HAP-1 (cell line): Measurements from ENCODE around the gene C1QTNF7.

Experiments used
- DNase-seq, 2 experiments: peaks; one replicate each; pipeline ENCODE4 v3.0.0-alpha.2; 2016 to 2020; ENCODE audit warnings: low spot score in 2 of 2
- H3K27me3 ChIP-seq: fragments of 250-450 bp; sonication (Bioruptor Pico); 2 replicates; pipeline ENCODE4 v1.5.1; 2020; ENCODE audit warnings: low read depth, mild to moderate bottlenecking, moderate library complexity
- H3K36me3 ChIP-seq: fragments of 250-450 bp; sonication (Bioruptor Pico); replicated peaks from 2 replicates; pipeline ENCODE4 v1.5.1; 2020; ENCODE audit warnings: mild to moderate bottlenecking
- H3K4me1 ChIP-seq: fragments of 250-450 bp; sonication (Bioruptor Pico); 2 replicates; pipeline ENCODE4 v1.5.1; 2020; ENCODE audit warnings: mild to moderate bottlenecking
- H3K4me3 ChIP-seq: fragments of 250-450 bp; sonication (Bioruptor Pico); 2 replicates; pipeline ENCODE4 v1.5.1; 2020; ENCODE audit warnings: mild to moderate bottlenecking, moderate library complexity
- H3K9me3 ChIP-seq: fragments of 250-450 bp; sonication (Bioruptor Pico); 2 replicates; pipeline ENCODE4 v1.5.1; 2020; ENCODE audit warnings: mild to moderate bottlenecking, moderate library complexity
- in situ Hi-C: fragments of 300-500 bp; cut with MboI; formaldehyde crosslinking; loops from 3 replicates; pipeline ENCODE4 v1.14.3; 2020; ENCODE audit warnings: low sequenced_read_pairs, inconsistent platforms, mixed read lengths

Gene C1QTNF7

DNA sequence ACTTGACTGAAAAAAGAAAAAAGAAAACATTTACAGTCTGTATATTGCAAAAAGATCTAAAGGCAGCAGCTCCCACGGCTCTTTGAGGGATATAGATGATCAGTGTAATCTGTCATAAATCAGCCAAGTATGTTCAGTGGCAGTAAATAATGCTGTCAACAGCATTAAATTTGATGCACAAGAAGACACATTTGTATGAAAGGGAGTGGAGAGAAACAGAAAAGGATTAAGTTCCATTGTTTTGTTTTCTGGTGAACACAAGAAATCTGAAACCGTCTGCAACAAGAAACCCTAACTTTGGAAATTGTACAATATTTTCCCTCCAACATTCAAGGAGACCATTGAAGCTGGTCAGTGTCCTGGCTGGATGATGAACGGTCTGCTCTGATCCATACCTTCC is 27.6 kb upstream of the C1QTNF7 start:
- DNase-seq, result peak in 1 of 2 experiments; percentile 34
- Histone ChIP-seq H3K27me3 (peaks cover 2% of the 10 kb centered on the region; the same call in 1 of the 2 replicates), H3K9me3 (no peaks in the 10 kb centered on the region), H3K4me1 (peaks cover 7% of the 10 kb centered on the region; the same call in 1 of the 2 replicates), H3K4me3 (no peak overlapping the region), H3K36me3 (no peaks in the 10 kb centered on the region)
- in situ Hi-C loops, result no loop called here

DNA sequence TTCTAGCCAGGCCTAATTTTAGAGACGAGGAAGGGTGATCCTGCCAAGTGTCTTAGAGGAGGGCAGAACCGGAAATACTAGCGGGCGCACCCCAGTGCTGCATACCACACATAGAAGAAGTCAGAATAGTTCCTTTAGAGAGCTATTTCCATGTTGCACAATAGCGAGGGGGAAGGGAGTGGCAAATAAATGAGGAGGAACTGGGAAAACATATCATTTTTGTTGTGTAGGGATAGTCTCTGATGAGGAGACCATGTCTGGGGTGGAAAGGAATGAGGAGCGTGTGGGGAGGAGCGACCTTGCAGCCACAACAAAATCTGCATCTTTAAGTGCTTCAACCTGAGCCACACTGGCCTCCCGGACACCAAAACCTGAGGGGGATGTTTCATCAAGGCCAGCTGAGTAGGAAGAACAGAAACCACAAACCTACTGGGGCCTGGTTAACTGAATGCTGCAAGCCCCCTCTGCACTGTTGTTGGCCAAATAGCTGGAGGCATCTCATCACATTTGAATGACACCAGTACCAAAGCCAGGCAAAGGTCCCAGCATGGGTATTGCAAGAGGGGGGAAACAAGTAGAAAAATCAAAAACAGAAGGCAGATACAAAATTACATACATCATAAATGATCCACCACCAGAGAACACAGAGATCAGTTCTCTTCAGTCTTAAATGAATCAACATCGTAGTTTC is 26.7 kb upstream of the C1QTNF7 start:
- H3K9me3 ChIP-seq, result no peaks in the 10 kb centered on the region
- peaks cover 2% of the 10 kb centered on the region; the same call in 1 of the 2 replicates for H3K27me3 ChIP-seq
- in situ Hi-C loops, result no loop called here
- no peak overlapping the region for H3K4me3 ChIP-seq
- H3K4me1 ChIP-seq, result peaks cover 7% of the 10 kb centered on the region; the same call in 1 of the 2 replicates
- DNase-seq, result no peak
- H3K36me3 ChIP-seq, result no peaks in the 10 kb centered on the region

DNA sequence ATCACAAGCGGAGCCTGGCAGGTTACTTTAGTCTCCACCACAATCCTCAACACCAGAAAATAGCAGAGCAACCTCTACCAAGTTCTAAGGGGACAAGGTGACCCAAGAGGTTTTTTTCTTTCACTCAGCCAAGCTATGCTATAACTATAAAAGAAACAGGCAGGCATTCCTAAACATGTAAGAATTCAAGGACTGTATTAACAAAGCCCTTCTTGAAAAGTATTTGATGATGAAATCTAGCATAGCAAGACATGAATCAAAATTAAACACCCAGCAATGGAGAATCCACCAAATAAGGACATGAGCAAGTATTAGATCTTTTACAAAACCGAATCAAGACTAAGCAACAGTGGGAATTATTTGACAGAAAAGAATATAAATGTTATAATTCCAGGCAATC is 25.7 kb upstream of the C1QTNF7 start:
- no peaks in the 10 kb centered on the region for H3K36me3 ChIP-seq
- no peak for DNase-seq
- H3K9me3 ChIP-seq, result no peaks in the 10 kb centered on the region
- in situ Hi-C loops, result no loop called here
- peaks cover 7% of the 10 kb centered on the region; the same call in 1 of the 2 replicates for H3K4me1 ChIP-seq
- peaks cover 2% of the 10 kb centered on the region; the same call in 1 of the 2 replicates for H3K27me3 ChIP-seq
- no peak overlapping the region for H3K4me3 ChIP-seq

DNA sequence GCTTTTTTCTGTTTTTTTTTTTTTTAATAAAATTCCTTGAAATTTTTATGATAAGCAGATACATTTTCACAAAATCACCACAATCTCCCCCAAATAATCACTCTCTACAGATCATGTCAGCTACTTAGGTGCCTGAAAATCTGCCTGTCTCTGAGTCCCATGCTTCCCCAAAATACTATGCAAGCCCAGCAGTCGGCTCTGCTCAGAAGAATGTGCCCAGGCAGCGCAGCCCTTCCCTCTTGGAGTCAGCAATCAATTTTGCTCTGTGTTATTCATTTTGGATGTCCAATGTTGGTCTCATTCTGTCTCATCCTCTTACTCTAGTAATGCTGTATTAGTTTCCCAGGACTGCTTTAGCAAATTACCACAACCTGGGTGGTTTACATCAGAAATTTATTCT is 24.9 kb upstream of the C1QTNF7 start:
- H3K27me3 ChIP-seq, result peaks cover 2% of the 10 kb centered on the region; the same call in 1 of the 2 replicates
- H3K4me3 ChIP-seq, result no peak overlapping the region
- DNase-seq, result no peak
- no peaks in the 10 kb centered on the region for H3K36me3 ChIP-seq
- in situ Hi-C loops, result no loop called here
- peaks cover 7% of the 10 kb centered on the region; the same call in 1 of the 2 replicates for H3K4me1 ChIP-seq
- H3K9me3 ChIP-seq, result no peaks in the 10 kb centered on the region

DNA sequence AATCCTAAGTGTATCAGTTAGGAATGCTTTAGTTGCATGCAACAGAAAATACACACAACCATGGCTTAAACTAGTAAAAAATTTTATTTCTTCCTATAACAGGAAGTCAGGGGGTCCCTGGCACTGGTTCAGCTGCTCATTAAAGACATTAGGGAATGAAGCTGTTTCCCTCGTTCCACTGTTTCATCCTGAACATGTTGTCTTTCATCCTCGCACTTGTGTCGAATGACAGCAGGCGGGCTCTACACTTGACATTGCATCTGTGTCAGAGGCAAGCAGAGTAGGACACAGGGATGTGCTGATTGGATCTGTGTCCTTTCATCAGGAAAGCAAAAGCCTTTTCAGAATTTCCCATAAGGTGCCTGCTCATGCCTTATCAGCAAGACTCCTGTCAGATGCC is 22.8 kb upstream of the C1QTNF7 start:
- Histone ChIP-seq H3K36me3 (no peaks in the 10 kb centered on the region), H3K27me3 (peaks cover 2% of the 10 kb centered on the region; the same call in 1 of the 2 replicates), H3K4me1 (peaks cover 4% of the 10 kb centered on the region; the same call in 1 of the 2 replicates), H3K4me3 (no peak overlapping the region), H3K9me3 (no peaks in the 10 kb centered on the region)
- no peak for DNase-seq
- in situ Hi-C loops, result no loop called here

DNA sequence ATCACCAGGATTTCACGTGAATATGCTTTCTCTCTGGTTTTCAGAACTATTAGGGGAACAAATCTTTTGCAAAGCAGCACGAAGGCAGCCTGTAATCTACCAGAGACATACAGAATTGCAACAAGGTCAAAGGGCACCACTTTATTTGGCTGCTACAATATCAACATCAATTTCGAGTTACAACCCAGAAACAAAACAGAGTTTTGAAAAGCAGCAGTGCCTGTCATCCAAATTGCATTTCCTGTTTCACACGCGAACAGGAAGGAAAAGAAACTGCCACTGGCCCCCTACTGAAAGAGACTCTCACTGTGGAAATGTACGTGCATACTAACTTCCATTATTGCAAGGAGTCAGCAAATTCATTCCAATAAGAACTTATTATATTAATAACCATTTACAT is 17.1 kb upstream of the C1QTNF7 start:
- no peak for DNase-seq
- no peak overlapping the region for H3K4me3 ChIP-seq
- in situ Hi-C loops, result no loop called here
- H3K9me3 ChIP-seq, result no peaks in the 10 kb centered on the region
- H3K4me1 ChIP-seq, result no peaks in the 10 kb centered on the region
- no peaks in the 10 kb centered on the region for H3K27me3 ChIP-seq
- H3K36me3 ChIP-seq, result no peaks in the 10 kb centered on the region

DNA sequence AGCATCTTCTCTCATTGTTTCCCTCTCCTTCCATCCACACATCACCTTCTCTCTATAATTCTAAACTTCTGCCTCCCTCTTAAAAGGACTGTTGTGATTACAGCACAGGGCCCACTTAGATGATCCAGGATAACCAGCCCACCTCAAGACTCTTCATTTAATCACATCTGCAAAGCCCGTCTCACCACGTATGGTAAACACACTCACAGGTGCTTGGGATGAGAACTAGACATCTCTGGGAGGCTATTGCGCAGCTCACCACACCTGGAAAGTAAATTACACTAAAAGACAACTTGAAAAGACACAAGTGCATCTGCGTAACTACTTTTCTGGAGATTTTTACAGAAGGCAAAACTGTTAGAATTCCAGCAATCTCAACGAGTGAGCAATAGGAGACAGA is 15.4 kb upstream of the C1QTNF7 start:
- in situ Hi-C loops, result no loop called here
- no peaks in the 10 kb centered on the region for H3K27me3 ChIP-seq
- H3K9me3 ChIP-seq, result no peaks in the 10 kb centered on the region
- H3K4me1 ChIP-seq, result no peaks in the 10 kb centered on the region
- no peaks in the 10 kb centered on the region for H3K36me3 ChIP-seq
- no peak overlapping the region for H3K4me3 ChIP-seq
- no peak for DNase-seq

DNA sequence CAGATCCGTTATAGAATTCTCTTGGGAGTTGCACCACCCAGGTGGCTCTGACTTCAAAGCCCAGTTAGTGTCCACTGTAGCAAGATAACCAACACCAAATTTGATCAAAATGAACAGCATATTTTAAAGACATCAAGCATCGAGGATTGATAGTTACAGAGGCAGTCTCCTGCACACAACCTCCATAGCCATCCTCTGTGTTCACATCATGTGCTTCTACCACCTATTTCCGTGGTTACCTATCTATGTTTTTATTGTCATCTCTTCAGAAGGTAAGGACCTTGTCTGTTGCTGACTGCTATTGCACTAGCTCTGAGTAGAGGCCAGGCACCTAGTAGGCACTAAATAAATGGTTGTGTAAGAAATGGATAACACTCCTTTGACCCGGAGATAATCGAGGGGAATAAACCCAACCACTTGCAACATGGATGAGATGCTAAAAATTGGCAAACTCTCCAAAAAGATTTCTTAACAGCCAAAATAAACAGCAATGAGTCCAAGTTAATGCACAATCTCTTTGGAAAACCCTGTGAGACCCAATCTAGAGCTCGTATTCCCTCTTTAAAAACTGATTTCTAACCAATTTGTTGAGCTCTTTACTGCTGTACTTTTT is 14.7 kb upstream of the C1QTNF7 start:
- Histone ChIP-seq H3K4me3 (no peak overlapping the region), H3K27me3 (no peaks in the 10 kb centered on the region), H3K9me3 (no peaks in the 10 kb centered on the region), H3K36me3 (no peaks in the 10 kb centered on the region), H3K4me1 (no peaks in the 10 kb centered on the region)
- DNase-seq, result no peak
- in situ Hi-C loops, result no loop called here

DNA sequence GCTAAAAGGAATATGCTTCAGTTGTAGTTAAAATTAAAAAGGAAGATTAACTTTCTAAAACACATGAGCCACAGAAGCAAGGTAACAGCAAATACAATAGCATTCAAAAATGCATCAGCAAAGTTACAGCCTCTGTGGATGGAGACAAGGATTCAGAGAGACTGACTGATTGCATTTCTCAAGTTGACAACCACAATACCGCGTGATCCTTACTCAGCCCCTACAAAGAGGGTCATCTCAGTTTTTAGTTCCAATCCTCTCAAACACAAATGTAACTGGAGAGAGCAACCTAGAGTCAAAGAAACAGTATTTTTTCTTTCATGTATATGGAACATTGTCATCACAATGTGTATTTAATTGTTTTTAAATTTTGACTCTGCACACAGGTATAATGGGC is 14.2 kb upstream of the C1QTNF7 start:
- Histone ChIP-seq H3K36me3 (no peaks in the 10 kb centered on the region), H3K9me3 (no peaks in the 10 kb centered on the region), H3K27me3 (no peaks in the 10 kb centered on the region), H3K4me3 (no peak overlapping the region), H3K4me1 (no peaks in the 10 kb centered on the region)
- in situ Hi-C loops, result no loop called here
- DNase-seq, result no peak

DNA sequence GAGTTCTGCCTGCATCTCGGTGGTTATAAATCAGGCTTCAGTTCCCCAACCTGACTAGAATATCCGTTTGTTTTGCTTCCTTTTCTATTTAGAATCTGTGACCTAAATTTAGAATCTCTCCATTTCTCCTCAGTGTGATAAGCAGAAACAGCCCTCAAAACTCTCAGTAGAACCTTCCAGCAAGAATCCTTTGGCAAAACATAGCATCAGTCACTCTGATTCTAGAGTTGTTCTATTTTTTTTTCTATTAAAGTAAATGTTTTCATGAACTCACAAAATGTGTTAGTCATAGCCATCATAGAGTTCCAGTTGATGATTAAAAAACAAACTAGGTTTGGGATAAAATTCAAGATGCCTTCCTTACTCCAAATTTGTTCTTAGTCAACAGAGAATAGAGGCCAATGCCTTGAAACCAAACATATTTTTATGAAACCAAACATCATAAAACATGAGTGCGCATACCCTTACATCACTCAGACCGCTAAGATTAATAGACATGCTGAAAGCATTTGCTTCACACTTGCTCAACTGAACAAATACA is 13.2 kb upstream of the C1QTNF7 start:
- Histone ChIP-seq H3K4me3 (no peak overlapping the region), H3K9me3 (no peaks in the 10 kb centered on the region), H3K4me1 (no peaks in the 10 kb centered on the region), H3K27me3 (no peaks in the 10 kb centered on the region), H3K36me3 (no peaks in the 10 kb centered on the region)
- no peak for DNase-seq
- in situ Hi-C loops, result no loop called here

DNA sequence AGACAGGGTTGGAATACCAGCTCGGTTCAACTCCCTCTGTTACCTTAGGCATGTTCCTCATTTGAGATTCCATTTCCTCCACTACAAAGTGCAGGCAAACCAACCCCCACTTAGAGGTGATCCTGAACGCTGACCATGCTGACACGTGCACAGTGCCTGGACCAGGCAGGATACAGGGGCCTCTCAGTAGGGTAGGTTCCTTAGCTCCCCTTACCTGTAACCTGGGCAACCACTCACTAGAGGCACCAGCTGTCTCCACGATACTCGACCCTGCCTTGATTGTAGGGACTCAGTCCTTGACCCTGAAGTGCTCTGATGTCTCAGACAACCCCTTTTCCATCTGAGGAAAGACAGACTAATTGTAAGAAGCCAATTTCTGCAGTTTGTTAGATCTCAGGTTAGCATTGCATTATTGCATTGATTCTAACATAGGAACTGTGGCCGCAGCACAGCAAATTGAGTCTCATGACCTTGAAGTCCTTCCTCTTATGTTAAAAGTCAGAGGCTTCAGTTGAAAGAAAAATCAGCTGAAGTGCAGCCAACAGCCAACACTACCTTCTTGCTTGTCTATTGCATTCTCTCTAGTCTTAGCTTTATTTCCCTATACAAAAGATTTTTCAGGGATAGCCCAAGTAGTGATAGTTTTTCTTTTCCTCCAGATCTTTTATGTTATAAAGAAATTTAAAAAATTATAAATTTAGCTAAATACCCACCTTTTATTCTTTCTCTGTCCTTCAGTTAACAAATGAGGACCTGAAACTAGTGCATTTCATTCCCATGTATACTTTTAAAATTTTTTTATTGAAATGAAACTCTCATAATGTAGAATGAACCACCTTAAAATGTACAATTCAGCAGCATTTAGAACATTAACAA is 11.2 kb upstream of the C1QTNF7 start:
- in situ Hi-C loops, result no loop called here
- DNase-seq, result no peak
- no peaks in the 10 kb centered on the region for H3K36me3 ChIP-seq
- H3K4me1 ChIP-seq, result no peaks in the 10 kb centered on the region
- no peaks in the 10 kb centered on the region for H3K27me3 ChIP-seq
- H3K4me3 ChIP-seq, result no peak overlapping the region
- no peaks in the 10 kb centered on the region for H3K9me3 ChIP-seq

DNA sequence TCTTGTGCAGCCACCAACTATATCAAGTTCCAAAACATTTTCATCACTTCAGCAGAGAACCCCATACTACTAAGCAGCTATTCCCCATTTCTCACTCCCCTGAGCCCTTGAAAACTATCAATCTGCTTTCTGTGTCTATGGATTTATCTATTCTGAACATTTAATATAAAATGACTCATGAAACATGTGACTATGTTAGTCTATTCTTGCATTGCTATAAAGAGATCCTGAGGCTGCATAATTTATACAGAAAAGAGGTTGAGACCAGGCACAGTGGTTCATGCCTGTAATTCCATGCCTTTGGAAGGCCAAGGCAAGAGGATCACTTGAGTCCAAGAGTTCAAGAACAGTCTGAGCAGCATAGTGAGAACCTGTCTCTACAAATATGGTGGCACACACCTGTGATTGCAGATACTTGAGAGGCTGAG is 10.6 kb upstream of the C1QTNF7 start:
- in situ Hi-C loops, result no loop called here
- H3K36me3 ChIP-seq, result no peaks in the 10 kb centered on the region
- no peak for DNase-seq

DNA sequence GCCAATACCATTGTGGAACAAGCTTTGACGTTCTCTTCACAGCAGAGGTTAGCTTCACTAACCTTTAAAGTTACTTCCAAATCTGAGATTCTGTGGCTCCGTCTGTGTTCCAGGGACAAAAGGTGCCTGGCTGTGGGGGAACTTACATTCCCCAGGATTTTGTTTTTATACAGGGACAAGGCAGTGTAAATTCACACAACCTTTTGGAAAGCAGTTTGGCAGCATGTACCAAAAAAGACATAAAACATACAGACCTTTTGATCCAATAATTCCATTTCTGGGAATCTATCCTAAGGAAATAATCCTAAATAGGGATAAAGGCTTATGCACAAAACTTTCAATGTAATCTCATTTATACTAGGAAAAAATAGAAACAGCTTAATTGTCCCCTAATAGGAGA is 8.9 kb upstream of the C1QTNF7 start:
- Histone ChIP-seq H3K27me3 (no peaks in the 10 kb centered on the region), H3K4me3 (no peak overlapping the region), H3K4me1 (no peaks in the 10 kb centered on the region), H3K36me3 (no peaks in the 10 kb centered on the region), H3K9me3 (no peaks in the 10 kb centered on the region)
- in situ Hi-C loops, result no loop called here
- DNase-seq, result no peak

More for the DNA sequence above, 10.6 kb upstream of the C1QTNF7 start:
- H3K4me3 ChIP-seq, result no peak overlapping the region
- H3K4me1 ChIP-seq, result no peaks in the 10 kb centered on the region
- no peaks in the 10 kb centered on the region for H3K9me3 ChIP-seq
- H3K27me3 ChIP-seq, result no peaks in the 10 kb centered on the region
